DND-41 (cell line): Measurements from ENCODE around the gene ZSCAN26.

ENCODE experiments used
- ATAC-seq: fragments of 200-7000 bp; cut with Tn5 transposase; 3 replicates; pipeline ENCODE4 v1.9.1; 2021; ENCODE audit warnings: low read depth; ENCODE audit not compliant: insufficient read depth
- DNase-seq: peaks from one replicate; pipeline ENCODE4 v3.0.0-alpha.2; 2020
- H2AFZ ChIP-seq: 2 replicates; pipeline ENCODE4 v1.6.0; 2012; ENCODE audit warnings: low read depth, low read length
- H3K27ac ChIP-seq: 2 replicates; pipeline ENCODE4 v1.5.1; 2012; ENCODE audit warnings: low read length, inconsistent platforms
- H3K27me3 ChIP-seq: fragments of 200-600 bp; sonication (generic); 2 replicates; pipeline ENCODE4 v1.6.0; 2012; ENCODE audit warnings: low read length, mild to moderate bottlenecking, inconsistent platforms; ENCODE audit not compliant: insufficient read depth, poor library complexity
- H3K36me3 ChIP-seq: 2 replicates; pipeline ENCODE4 v1.5.1; 2012; ENCODE audit warnings: low read length, inconsistent platforms; ENCODE audit not compliant: insufficient read depth
- H3K4me1 ChIP-seq: 2 replicates; pipeline ENCODE4 v1.5.1; 2012; ENCODE audit warnings: mild to moderate bottlenecking, low read length; ENCODE audit not compliant: insufficient read depth
- H3K4me2 ChIP-seq: 2 replicates; pipeline ENCODE4 v1.6.0; 2012; ENCODE audit warnings: mild to moderate bottlenecking, moderate library complexity, low read length, inconsistent platforms; ENCODE audit not compliant: insufficient read depth
- H3K4me3 ChIP-seq, 2 experiments: fragments of 200-600 bp in 1 of 2; shearing (Covaris generic) in 1 of 2; 2 replicates each; pipeline ENCODE4 v1.5.1; 2012 to 2016; ENCODE audit warnings: inconsistent platforms in 2 of 2, low read length in 2 of 2, mild to moderate bottlenecking in 2 of 2, low read depth in 1 of 2, moderate library complexity in 1 of 2
- H3K79me2 ChIP-seq: 2 replicates; pipeline ENCODE4 v1.6.0; 2012; ENCODE audit warnings: low read length, inconsistent platforms; ENCODE audit not compliant: insufficient read depth
- H3K9ac ChIP-seq: 2 replicates; pipeline ENCODE4 v1.6.0; 2012; ENCODE audit warnings: low read depth, mild to moderate bottlenecking, inconsistent platforms, low read length, moderate library complexity
- H3K9me3 ChIP-seq: 2 replicates; pipeline ENCODE4 v1.5.1; 2012; ENCODE audit warnings: low read length, moderate library complexity, mild to moderate bottlenecking, inconsistent platforms; ENCODE audit not compliant: insufficient read depth, severe bottlenecking
- H4K20me1 ChIP-seq: 2 replicates; pipeline ENCODE4 v1.6.0; 2012; ENCODE audit warnings: low read length; ENCODE audit not compliant: insufficient read depth
- EZH2 ChIP-seq: IDR thresholded peaks from 3 replicates; pipeline ENCODE4 v1.6.1; 2012; ENCODE audit warnings: borderline replicate concordance, low read depth, mild to moderate bottlenecking, moderate library complexity, low read length, inconsistent platforms; ENCODE audit not compliant: severe bottlenecking
- TF ChIP-seq, protein P1 (sequence below): IDR thresholded peaks from 2 replicates; pipeline ENCODE4 v1.5.1; 2012; ENCODE audit warnings: borderline replicate concordance, low read length, moderate library complexity, mild to moderate bottlenecking; ENCODE audit not compliant: poor library complexity, severe bottlenecking; ENCODE audit errors: extremely low read depth

ZSCAN26 gene

DNA sequence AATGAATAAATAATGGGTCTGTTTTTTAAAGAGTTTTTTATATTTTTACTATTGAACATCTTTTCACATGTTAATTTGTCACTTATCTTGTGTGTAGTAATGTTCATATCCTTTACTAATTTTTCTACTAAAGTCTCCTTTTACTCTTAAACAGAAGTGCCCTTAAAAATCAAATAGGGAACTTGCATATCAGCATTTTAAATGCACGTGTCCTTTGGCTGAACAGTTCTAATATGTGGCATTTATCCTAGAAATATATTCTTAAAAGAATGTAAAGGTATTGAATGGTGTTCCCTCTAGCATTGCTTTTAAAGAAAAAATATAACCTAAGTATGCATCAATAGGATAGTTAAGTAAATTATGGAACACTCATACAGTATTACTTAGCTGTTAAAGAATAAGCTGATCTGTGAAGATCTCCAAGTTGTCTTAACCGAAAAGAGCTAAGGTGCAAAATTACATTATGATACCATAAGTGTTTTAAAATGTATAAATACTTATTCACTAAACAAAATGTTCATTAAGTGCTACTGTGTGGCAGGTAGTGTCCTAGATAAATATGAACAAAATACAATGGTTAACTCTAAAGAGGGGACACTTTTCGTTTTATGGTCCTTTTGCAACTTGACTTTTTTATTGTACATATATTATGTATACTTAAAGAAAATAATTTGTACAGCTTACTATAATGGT is 13.8 kb downstream of the ZSCAN26 start:
- Histone ChIP-seq H3K9me3 (no peaks in the 10 kb centered on the region), H3K36me3 (peaks cover 35% of the 10 kb centered on the region), H3K4me2 (peak overlapping the region; percentile 95), H3K27me3 (no peaks in the 10 kb centered on the region), H4K20me1 (no peaks in the 10 kb centered on the region), H3K79me2 (peaks cover 22% of the 10 kb centered on the region), H2AFZ (peak overlapping the region; percentile 95), H3K4me1 (peaks cover 44% of the 10 kb centered on the region), H3K9ac (peak overlapping the region; percentile 66), H3K27ac (peak overlapping the region; percentile 12; the same call in 1 of the 2 replicates), H3K4me3 (peak overlapping the region; percentile 69; a peak in 3 of 4 replicates)
- DNase-seq (no peak), ATAC-seq (no peak)
- TF ChIP-seq, protein P1, sequence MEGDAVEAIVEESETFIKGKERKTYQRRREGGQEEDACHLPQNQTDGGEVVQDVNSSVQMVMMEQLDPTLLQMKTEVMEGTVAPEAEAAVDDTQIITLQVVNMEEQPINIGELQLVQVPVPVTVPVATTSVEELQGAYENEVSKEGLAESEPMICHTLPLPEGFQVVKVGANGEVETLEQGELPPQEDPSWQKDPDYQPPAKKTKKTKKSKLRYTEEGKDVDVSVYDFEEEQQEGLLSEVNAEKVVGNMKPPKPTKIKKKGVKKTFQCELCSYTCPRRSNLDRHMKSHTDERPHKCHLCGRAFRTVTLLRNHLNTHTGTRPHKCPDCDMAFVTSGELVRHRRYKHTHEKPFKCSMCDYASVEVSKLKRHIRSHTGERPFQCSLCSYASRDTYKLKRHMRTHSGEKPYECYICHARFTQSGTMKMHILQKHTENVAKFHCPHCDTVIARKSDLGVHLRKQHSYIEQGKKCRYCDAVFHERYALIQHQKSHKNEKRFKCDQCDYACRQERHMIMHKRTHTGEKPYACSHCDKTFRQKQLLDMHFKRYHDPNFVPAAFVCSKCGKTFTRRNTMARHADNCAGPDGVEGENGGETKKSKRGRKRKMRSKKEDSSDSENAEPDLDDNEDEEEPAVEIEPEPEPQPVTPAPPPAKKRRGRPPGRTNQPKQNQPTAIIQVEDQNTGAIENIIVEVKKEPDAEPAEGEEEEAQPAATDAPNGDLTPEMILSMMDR = no peak
- no peak for TF ChIP-seq EZH2

DNA sequence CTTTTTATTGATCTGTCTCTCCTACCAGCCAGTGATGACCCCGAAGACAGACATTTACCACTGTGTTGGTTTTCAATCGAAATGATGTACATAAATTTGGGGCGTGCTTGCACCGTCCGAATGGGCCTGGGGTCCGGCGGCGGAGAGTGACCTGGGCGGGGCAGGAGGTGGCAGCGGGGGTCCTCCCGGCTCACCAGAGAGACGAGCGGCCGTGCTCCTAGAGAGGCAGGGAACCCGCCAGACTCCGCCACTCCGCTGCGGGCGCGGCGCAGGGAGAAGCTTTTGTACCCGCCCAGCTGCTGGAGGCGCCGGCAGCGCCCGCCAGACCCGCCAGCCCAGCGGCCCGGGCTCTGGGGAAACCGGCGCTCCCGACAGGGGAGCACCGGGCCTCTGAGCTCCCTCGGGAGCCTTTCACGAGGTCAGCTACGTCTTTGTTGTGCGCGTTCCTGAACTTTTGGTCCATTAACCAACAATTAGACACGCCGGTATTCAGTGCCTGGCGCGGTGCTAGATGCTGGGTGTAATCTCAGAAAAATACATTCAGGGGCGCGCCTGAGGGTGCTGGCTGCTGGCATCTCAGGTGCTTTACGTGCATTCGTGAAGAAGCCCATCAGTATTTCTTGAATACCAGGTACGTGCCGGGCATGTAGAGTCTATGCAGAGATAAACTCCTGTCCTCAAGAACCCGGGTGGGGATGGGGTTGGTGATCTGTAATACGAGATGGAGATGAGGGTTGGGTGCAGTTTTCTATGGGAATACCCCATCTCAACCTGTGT is 14.5 kb downstream of the ZSCAN26 start, which contains the start of gene PGBD1:
TSS of gene PGBD1 (plus strand) at position 285 of the 777 bp plus-strand sequence. CDS start 2,242 bp downstream, outside the sequence.
- TF ChIP-seq, protein P1 = peak; percentile 23
- no peak for TF ChIP-seq EZH2
- ATAC-seq = peak; percentile 97

DNA sequence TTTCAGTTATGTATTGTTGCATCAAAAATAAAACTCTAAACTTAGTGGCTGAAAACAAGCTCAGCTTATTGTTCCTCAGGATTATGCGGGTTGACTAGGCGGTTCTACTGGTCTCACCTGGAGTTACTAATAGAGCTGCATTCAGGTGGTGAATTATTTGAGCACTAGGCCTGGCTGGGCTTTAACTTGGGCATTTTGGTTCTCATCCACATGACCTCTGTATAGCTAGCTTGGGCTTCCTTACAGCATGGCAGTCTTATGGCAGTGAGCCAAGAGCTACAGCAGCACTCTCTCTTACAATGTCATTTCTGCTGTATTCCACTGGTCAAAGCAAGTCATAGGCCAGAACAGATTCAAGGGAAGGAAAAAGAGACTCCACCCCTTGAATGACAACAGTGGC is 16.0 kb downstream of the ZSCAN26 start:
- TF ChIP-seq, protein P1 = no peak
- TF ChIP-seq EZH2 = no peak

More for the DNA sequence above, 14.5 kb downstream of the ZSCAN26 start, which contains the start of gene PGBD1:
- peak within 1 kb of the TSS; percentile 95 for H3K4me2 ChIP-seq
- H3K27me3 ChIP-seq = no peaks in the 10 kb centered on the region
- H3K4me1 ChIP-seq = peaks cover 44% of the 10 kb centered on the region
- H2AFZ ChIP-seq = peak within 1 kb of the TSS; percentile 95
- peak; percentile 84 for DNase-seq
- peaks cover 34% of the 10 kb centered on the region for H3K36me3 ChIP-seq
- H3K4me3 ChIP-seq = peak within 1 kb of the TSS; percentile 69
- peak within 1 kb of the TSS; percentile 62 for H3K27ac ChIP-seq
- peak within 1 kb of the TSS; percentile 66 for H3K9ac ChIP-seq
- H3K9me3 ChIP-seq = no peaks in the 10 kb centered on the region
- H4K20me1 ChIP-seq = no peaks in the 10 kb centered on the region
- H3K79me2 ChIP-seq = peaks cover 22% of the 10 kb centered on the region

More for the DNA sequence above, 16.0 kb downstream of the ZSCAN26 start:
- ATAC-seq (no peak), DNase-seq (peak; percentile 9)
- H3K4me1 ChIP-seq = peaks cover 44% of the 10 kb centered on the region
- no peak overlapping the region for H2AFZ ChIP-seq
- peak overlapping the region; percentile 95 for H3K4me2 ChIP-seq
- peaks cover 40% of the 10 kb centered on the region for H3K36me3 ChIP-seq
- no peaks in the 10 kb centered on the region for H4K20me1 ChIP-seq
- peak overlapping the region in 1 of 2 experiments; percentile 69; a peak in 2 of 4 replicates for H3K4me3 ChIP-seq
- no peak overlapping the region for H3K9ac ChIP-seq
- H3K27ac ChIP-seq = no peak overlapping the region
- no peaks in the 10 kb centered on the region for H3K9me3 ChIP-seq
- H3K79me2 ChIP-seq = peaks cover 22% of the 10 kb centered on the region
- H3K27me3 ChIP-seq = no peaks in the 10 kb centered on the region
